ENCODE measurements around the gene PI4K2B. TPM values are rescaled to one million over a fixed set of nuclear protein-coding genes. Genes with fewer than 3 reads are reported as not detected.
"Not testable (repeated sequence)": the region's sequence is repeated elsewhere in the genome, so short reads cannot be mapped to it uniquely, and the experiment has no call there.

PI4K2B gene
- total RNA-seq, 2 experiments from 2014 or later = 40.0 to 40.6 TPM

- ChIA-PET CTCF (no interaction called here), POLR2A (interaction anchor here (0.5 kb wide), 1 partner anchor 175 kb away, joined by 3 read pairs; no protein-coding TSS in a partner anchor)
Observed at GRCh38 chr4:25238052-25238451, 4.2 kb downstream of the PI4K2B start.

GRCh38 chr4:25239528-25239927, 5.7 kb downstream of the PI4K2B start:
- CTCF ChIA-PET = interaction anchor here (1.4 kb wide), 1 partner anchor 62 kb away, joined by 3 read pairs; no protein-coding TSS in a partner anchor
- POLR2A ChIA-PET = not testable (repeated sequence)

DNA sequence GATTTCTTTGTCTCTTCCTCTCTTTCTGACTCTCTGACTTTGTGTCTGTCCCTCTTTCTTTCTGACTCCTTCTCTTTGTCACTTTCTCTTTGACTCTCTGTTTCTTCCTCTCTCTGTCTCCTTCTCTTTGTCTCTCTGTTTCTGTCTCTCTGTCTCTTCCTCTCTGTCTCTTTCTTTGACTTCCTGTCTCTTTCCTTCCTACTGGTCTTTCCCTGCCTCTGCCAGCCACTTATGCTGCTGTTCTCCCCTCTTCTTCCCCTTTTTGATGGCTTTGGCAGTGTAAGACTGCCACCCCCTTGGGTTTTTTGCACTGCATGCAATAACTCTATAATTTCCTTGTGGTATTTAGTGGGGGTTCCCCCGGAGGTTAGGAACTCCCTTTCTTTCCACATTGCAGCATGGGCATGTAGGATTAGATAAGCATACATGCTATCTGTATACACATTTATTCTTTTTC, 6.9 kb downstream of the PI4K2B start:
- CTCF ChIA-PET, POLR2A ChIA-PET: not testable (repeated sequence)

- POLR2A ChIA-PET, CTCF ChIA-PET: not testable (repeated sequence)
Observed at GRCh38 chr4:25242195-25242594, 8.4 kb downstream of the PI4K2B start.

DNA sequence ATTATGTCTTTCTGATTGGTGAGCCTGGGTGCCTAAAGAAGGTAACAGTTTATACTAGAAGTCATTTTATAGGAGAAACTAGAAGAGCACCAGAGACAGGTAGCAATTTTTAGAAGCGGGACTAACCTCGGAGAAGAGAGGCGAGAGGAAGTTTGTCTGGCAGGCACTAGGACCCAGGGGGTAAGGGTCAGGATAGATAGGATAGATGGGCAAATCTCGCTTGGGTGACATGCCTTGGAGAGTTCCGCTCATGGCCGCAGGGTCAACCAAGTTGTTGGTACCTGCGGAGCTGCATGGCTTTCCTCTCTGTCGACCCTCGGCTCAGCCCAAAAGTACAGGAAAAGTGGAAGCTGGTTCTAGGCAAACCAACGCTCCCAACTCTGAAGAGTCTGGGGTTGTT, 11.3 kb downstream of the PI4K2B start:
- CTCF ChIA-PET = no interaction called here
- POLR2A ChIA-PET = no interaction called here

DNA sequence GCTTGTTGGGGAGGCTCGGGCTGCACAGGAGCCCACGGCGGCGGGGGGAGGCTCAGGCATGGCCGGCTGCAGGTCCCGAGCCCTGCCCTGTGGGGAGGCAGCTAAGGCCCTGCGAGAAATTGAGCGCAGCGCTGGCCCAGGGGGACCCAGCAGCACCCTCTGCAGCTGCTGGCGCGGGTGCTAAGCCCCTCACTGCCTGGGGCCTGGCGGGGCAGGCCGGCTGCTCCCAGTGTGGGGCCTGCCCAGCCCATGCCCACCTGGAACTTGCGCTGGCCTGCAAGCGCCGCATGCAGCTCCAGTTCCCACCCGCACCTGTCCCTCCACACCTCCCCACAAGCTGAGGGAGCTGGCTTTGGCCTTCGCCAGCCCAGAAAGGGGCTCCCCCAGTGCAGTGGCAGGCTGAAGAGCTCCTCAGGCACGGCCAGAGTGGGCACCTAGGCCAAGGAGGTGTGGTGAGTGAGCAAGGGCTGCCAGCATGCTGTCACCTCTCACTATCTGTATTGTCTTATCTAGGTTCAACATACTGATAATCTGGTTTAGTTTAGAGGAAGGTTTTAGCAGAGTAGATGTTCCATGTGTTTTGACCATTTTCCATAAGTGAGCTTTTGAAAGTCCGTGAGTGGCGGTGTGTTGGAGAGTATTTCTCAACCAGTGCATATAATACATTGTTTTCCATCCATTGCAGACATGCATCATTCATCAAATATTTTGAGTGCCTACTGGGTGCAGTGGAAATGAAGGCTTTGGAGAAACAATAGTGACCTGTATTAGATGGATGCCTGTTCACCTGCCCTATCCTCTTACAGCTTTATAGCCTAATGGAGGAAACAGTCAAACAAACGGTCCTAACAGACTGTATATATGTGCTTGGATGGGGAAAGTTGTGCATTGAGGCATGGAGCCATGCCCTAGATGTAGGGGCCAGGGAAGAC, 13.1 kb downstream of the PI4K2B start:
- POLR2A ChIA-PET = no interaction called here
- CTCF ChIA-PET = no interaction called here

GRCh38 chr4:25248875-25249274, 15.0 kb downstream of the PI4K2B start:
- CTCF ChIA-PET, POLR2A ChIA-PET: not testable (repeated sequence)

- CTCF ChIA-PET = not testable (repeated sequence)
Observed at GRCh38 chr4:25249494-25249893, 15.7 kb downstream of the PI4K2B start.

DNA sequence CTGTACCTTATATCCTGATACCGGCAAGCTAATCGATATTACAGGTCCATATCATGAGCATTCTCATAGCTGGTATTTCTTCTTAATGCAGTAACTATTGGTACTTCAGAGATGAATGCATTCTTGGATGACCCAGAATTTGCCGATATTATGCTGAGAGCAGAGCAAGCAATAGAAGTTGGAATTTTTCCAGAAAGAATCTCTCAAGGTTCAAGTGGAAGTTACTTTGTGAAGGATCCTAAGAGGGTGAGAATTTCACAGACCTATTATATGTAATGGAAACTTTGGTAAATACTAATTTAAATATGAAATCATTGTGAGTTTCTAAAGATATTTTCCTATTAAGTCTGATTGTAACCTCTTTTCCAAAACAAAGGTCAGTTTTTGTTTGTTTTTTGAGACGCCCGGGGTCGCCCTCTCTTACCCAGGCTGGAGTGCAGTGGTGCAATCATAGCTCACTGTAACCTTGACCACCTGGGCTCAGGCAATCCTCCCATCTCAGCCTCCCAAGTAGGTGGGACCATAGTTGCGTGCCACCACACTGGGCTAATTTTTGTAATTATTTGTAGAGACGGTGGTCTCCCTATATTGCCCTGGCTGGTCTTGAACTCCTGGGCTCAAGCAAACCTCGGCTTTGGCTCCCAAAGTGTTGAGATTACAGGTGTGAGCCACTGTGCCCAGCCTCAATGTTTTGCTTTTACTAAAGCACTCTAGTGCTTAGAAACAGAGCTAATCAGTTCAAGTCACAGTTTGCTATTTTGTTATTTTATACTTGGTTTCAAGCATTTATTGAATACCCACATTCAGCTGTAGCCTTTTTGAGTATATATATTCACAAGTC, 18.6 kb downstream of the PI4K2B start:
- CTCF ChIA-PET = interaction anchor here (0.7 to 1.6 kb wide), 4 partner anchors 17 to 79 kb away, joined by 3 to 4 read pairs (median 3); partner anchors contain the start of gene ZCCHC4
- POLR2A ChIA-PET = interaction anchor here (0.5 kb wide), 1 partner anchor 431 kb away, joined by 8 read pairs; no protein-coding TSS in a partner anchor

More at GRCh38 chr4:25249494-25249893, 15.7 kb downstream of the PI4K2B start:
- POLR2A ChIA-PET = not testable (repeated sequence)

GRCh38 chr4:25253071-25253445, 19.2 kb downstream of the PI4K2B start:
- ChIA-PET POLR2A (interaction anchor here (0.5 kb wide), 1 partner anchor 430 kb away, joined by 8 read pairs; no protein-coding TSS in a partner anchor), CTCF (interaction anchor here (1.6 kb wide), 1 partner anchor 59 kb away, joined by 4 read pairs; the partner anchor contains the start of gene ZCCHC4)

GRCh38 chr4:25253786-25254185, 20.0 kb downstream of the PI4K2B start:
- CTCF ChIA-PET = interaction anchor here (1.6 kb wide), 1 partner anchor 58 kb away, joined by 4 read pairs; the partner anchor contains the start of gene ZCCHC4
- POLR2A ChIA-PET = not testable (repeated sequence)

DNA sequence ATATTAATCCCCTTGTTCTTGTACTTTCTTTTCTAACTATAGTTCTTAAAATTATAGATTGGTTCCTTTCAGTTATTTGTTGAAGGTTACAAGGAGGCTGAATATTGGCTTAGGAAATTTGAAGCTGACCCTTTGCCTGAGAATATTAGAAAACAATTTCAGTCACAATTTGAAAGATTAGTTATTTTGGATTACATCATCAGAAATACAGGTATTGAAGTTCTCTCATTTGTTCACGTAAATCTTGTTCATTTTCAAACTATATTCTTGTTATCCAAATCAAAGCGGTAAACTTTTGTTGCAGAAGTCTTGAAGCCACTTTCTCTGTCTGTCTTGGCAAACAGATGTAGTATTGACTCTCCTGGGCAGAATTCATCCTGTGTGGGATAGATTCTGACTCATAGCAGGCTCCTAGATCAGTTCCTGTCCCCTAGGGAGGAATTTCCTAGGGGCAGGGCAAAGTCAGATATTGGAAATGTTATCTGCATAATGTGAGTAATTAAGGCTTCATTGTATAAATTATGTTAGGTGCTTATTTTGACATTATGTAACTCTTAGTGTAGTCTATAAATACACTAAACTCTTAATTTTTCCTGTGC, 25.2 kb downstream of the PI4K2B start:
- CTCF ChIA-PET = no interaction called here
- POLR2A ChIA-PET = no interaction called here

- CTCF ChIA-PET = no interaction called here
- POLR2A ChIA-PET = no interaction called here
Observed at GRCh38 chr4:25271866-25272265, 38.0 kb downstream of the PI4K2B start.

DNA sequence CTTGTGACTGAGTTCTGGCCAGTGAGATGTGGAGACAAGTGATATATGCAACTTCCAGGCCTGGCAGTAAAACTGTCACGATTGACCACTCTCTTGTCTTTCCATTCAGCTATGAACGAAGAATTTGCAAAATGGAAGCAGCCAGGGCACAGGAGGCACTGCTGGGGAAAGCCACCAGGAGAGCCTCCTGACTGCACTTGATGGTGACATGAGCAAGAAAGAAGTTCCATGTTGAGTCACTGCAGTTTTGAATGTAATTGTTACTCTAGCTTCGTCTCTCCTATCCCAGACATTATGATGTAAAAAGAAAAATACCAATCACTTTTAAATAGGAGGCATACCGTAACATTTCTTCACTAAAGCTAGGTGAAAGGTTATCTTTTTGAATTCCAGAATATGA, 46.4 kb downstream of the PI4K2B start:
- CTCF ChIA-PET = interaction anchor here (0.7 kb wide), 1 partner anchor 45 kb away, joined by 3 read pairs; no protein-coding TSS in a partner anchor
- POLR2A ChIA-PET = no interaction called here

- CTCF ChIA-PET = interaction anchor here (1.4 kb wide), 1 partner anchor 28 kb away, joined by 3 read pairs; the partner anchor contains the start of gene ZCCHC4
- POLR2A ChIA-PET = no interaction called here
Observed at GRCh38 chr4:25283948-25284347, 50.1 kb downstream of the PI4K2B start.

- POLR2A ChIA-PET = no interaction called here
Observed at GRCh38 chr4:25284466-25284865, 50.6 kb downstream of the PI4K2B start.

GRCh38 chr4:25290490-25291067, 56.7 kb downstream of the PI4K2B start:
- POLR2A ChIA-PET = no interaction called here
- CTCF ChIA-PET = no interaction called here

More at GRCh38 chr4:25284466-25284865, 50.6 kb downstream of the PI4K2B start:
- CTCF ChIA-PET = interaction anchor here (1.4 kb wide), 1 partner anchor 28 kb away, joined by 3 read pairs; the partner anchor contains the start of gene ZCCHC4

GRCh38 chr4:25291158-25291733, 57.4 kb downstream of the PI4K2B start:
- ChIA-PET CTCF (no interaction called here), POLR2A (no interaction called here)
